ENCODE results near the gene DCLRE1C.

DCLRE1C gene

GRCh38 chr10:14924013-14924412, 29.9 kb downstream of the DCLRE1C start:
- no peak overlapping the region for H3K9ac ChIP-seq
- no peak overlapping the region for H3K4me2 ChIP-seq (ENCODE audit: low read length)
- H3K4me1 ChIP-seq = no peaks in the 10 kb centered on the region
- no peak overlapping the region for H3K4me3 ChIP-seq (ENCODE audit: low read depth, low read length)
- no peaks in the 10 kb centered on the region for H3K27me3 ChIP-seq (ENCODE audit: control insufficient read depth, insufficient read depth, low read length)
- H3K27ac ChIP-seq = no peak overlapping the region
- H3K79me2 ChIP-seq = no peaks in the 10 kb centered on the region
- H2AFZ ChIP-seq = no peak overlapping the region
- H3K36me3 ChIP-seq (ENCODE audit: control insufficient read depth, insufficient read depth, low read length) = no peaks in the 10 kb centered on the region
- TF ChIP-seq CTCF (IDR thresholded peaks at IDR 0.05) = no peak
- H3K9me3 ChIP-seq (ENCODE audit: control insufficient read depth, low read length) = no peaks in the 10 kb centered on the region

- Histone ChIP-seq H3K27me3 (ENCODE audit: control insufficient read depth, insufficient read depth, low read length) (no peaks in the 10 kb centered on the region), H3K9ac (no peak overlapping the region), H3K4me2 (ENCODE audit: low read length) (no peak overlapping the region), H2AFZ (no peak overlapping the region), H3K9me3 (ENCODE audit: control insufficient read depth, low read length) (no peaks in the 10 kb centered on the region), H3K4me1 (no peaks in the 10 kb centered on the region), H3K36me3 (ENCODE audit: control insufficient read depth, insufficient read depth, low read length) (no peaks in the 10 kb centered on the region), H3K27ac (no peak overlapping the region), H3K79me2 (no peaks in the 10 kb centered on the region), H3K4me3 (ENCODE audit: low read depth, low read length) (no peak overlapping the region)
- TF ChIP-seq CTCF (IDR thresholded peaks at IDR 0.05) = no peak
Measured at GRCh38 chr10:14918964-14919363, 34.9 kb downstream of the DCLRE1C start.

GRCh38 chr10:14917827-14918226, 36.1 kb downstream of the DCLRE1C start:
- Histone ChIP-seq H3K9me3 (ENCODE audit: control insufficient read depth, low read length) (no peaks in the 10 kb centered on the region), H3K4me3 (ENCODE audit: low read depth, low read length) (no peak overlapping the region), H3K4me1 (no peaks in the 10 kb centered on the region), H3K9ac (no peak overlapping the region), H2AFZ (no peak overlapping the region), H3K36me3 (ENCODE audit: control insufficient read depth, insufficient read depth, low read length) (no peaks in the 10 kb centered on the region), H3K79me2 (no peaks in the 10 kb centered on the region), H3K27ac (no peak overlapping the region), H3K4me2 (ENCODE audit: low read length) (no peak overlapping the region), H3K27me3 (ENCODE audit: control insufficient read depth, insufficient read depth, low read length) (no peaks in the 10 kb centered on the region)
- TF ChIP-seq CTCF (IDR thresholded peaks at IDR 0.05) = no peak

- no peak overlapping the region for H3K27ac ChIP-seq
- no peak for TF ChIP-seq CTCF (IDR thresholded peaks at IDR 0.05)
- no peaks in the 10 kb centered on the region for H3K27me3 ChIP-seq (ENCODE audit: control insufficient read depth, insufficient read depth, low read length)
- no peaks in the 10 kb centered on the region for H3K36me3 ChIP-seq (ENCODE audit: control insufficient read depth, insufficient read depth, low read length)
- H3K4me2 ChIP-seq (ENCODE audit: low read length) = no peak overlapping the region
- no peak overlapping the region for H3K4me3 ChIP-seq (ENCODE audit: low read depth, low read length)
- H3K4me1 ChIP-seq = no peaks in the 10 kb centered on the region
- no peaks in the 10 kb centered on the region for H3K9me3 ChIP-seq (ENCODE audit: control insufficient read depth, low read length)
- H3K79me2 ChIP-seq = no peaks in the 10 kb centered on the region
- H3K9ac ChIP-seq = no peak overlapping the region
- no peak overlapping the region for H2AFZ ChIP-seq
Measured at GRCh38 chr10:14916600-14916999, 37.3 kb downstream of the DCLRE1C start.

- Histone ChIP-seq H3K4me1 (no peaks in the 10 kb centered on the region), H3K27me3 (ENCODE audit: control insufficient read depth, insufficient read depth, low read length) (no peaks in the 10 kb centered on the region), H3K36me3 (ENCODE audit: control insufficient read depth, insufficient read depth, low read length) (no peaks in the 10 kb centered on the region), H3K9me3 (ENCODE audit: control insufficient read depth, low read length) (no peaks in the 10 kb centered on the region), H3K79me2 (no peaks in the 10 kb centered on the region), H3K27ac (no peak overlapping the region), H3K4me3 (ENCODE audit: low read depth, low read length) (no peak overlapping the region), H3K9ac (no peak overlapping the region), H3K4me2 (ENCODE audit: low read length) (no peak overlapping the region), H2AFZ (no peak overlapping the region)
- no peak for TF ChIP-seq CTCF (IDR thresholded peaks at IDR 0.05)
Measured at GRCh38 chr10:14911801-14912200, 42.1 kb downstream of the DCLRE1C start.
